ENCODE data around the gene FGF1.

DNA sequence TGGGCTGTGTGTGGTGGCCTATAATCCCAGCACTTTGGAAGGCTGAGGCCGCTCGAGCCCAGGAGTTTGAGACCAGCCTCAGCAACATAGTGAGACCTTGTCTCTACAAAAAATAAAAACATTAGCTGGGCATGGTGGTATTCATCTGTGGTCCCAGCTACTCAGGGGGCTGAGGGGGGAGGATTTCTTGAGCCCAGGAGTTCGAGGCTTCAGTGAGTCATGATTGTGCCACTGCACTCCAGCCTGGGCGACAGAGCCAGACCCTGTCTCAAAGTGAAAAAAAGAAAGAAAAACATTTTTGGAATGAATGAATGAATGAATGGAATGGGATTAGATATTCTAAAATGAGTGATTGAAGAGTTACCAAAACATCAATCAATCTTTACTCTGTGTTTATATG lies 85.8 kb downstream of the FGF1 start:
- TF ChIP-seq, protein P1, sequence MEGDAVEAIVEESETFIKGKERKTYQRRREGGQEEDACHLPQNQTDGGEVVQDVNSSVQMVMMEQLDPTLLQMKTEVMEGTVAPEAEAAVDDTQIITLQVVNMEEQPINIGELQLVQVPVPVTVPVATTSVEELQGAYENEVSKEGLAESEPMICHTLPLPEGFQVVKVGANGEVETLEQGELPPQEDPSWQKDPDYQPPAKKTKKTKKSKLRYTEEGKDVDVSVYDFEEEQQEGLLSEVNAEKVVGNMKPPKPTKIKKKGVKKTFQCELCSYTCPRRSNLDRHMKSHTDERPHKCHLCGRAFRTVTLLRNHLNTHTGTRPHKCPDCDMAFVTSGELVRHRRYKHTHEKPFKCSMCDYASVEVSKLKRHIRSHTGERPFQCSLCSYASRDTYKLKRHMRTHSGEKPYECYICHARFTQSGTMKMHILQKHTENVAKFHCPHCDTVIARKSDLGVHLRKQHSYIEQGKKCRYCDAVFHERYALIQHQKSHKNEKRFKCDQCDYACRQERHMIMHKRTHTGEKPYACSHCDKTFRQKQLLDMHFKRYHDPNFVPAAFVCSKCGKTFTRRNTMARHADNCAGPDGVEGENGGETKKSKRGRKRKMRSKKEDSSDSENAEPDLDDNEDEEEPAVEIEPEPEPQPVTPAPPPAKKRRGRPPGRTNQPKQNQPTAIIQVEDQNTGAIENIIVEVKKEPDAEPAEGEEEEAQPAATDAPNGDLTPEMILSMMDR (IDR thresholded peaks at IDR 0.05): no peak
- TF ChIP-seq POLR2AphosphoS5 (IDR thresholded peaks at IDR 0.05): no peak
- TF ChIP-seq POLR2A (IDR thresholded peaks at IDR 0.05): no peak

Data from breast epithelium (tissue), 3 donors.